ENCODE results near the gene P2RX3.

Gene P2RX3

DNA sequence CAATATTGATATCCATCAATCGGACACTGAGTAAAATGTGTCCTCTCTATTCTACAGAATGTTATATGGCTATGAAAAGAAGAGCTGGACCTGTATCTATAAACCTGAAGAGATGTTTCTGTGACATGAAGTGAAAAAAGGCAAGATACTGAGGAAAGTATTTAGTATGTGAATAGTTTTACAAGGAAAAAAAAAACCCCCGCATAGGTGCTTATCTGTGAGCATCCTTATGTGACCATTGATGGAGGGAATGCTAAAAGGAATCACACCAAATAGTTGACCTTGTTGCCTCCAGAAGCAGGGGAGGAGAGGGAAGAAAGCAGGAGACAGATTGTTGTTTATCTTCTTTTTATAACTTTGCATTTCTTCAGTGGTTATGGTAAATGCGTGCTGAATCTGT is 53.0 kb downstream of the P2RX3 start:
- H3K4me3 ChIP-seq (ENCODE audit: low read depth, low read length), result no peak overlapping the region
- ChIA-PET POLR2A (no interaction called here), CTCF (no interaction called here)
- no peak for TF ChIP-seq ZNF324 (tag by site-specific recombination; IDR thresholded peaks at IDR 0.05)
- no peak for TF ChIP-seq KLF10 (tag by site-specific recombination; IDR thresholded peaks at IDR 0.05)
- TF ChIP-seq, protein P1, sequence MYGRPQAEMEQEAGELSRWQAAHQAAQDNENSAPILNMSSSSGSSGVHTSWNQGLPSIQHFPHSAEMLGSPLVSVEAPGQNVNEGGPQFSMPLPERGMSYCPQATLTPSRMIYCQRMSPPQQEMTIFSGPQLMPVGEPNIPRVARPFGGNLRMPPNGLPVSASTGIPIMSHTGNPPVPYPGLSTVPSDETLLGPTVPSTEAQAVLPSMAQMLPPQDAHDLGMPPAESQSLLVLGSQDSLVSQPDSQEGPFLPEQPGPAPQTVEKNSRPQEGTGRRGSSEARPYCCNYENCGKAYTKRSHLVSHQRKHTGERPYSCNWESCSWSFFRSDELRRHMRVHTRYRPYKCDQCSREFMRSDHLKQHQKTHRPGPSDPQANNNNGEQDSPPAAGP (tag by site-specific recombination; IDR thresholded peaks at IDR 0.05), result no peak
- no peak for TF ChIP-seq ZNF133 (tag by site-specific recombination; IDR thresholded peaks at IDR 0.05)
- TF ChIP-seq ZSCAN16 (tag by site-specific recombination; IDR thresholded peaks at IDR 0.05), result no peak
- no peak for TF ChIP-seq ZNF843 (tag by site-specific recombination; IDR thresholded peaks at IDR 0.05)
- no peak for TF ChIP-seq ZNF707 (tag by site-specific recombination; IDR thresholded peaks at IDR 0.05)
- TF ChIP-seq SCRT2 (tag by site-specific recombination; IDR thresholded peaks at IDR 0.05), result no peak
- no peaks in the 10 kb centered on the region for H3K4me1 ChIP-seq (ENCODE audit: control insufficient read depth, insufficient read depth, low read length)
- H3K9me3 ChIP-seq (ENCODE audit: control insufficient read depth, insufficient read depth, low read depth, low read length), result no peaks in the 10 kb centered on the region
- H3K27ac ChIP-seq (ENCODE audit: extremely low read depth, low read depth, low read length), result no peak overlapping the region
- no peaks in the 10 kb centered on the region for H3K36me3 ChIP-seq (ENCODE audit: control insufficient read depth in 2 of 2, insufficient read depth in 1 of 2, low read length in 2 of 2)

DNA sequence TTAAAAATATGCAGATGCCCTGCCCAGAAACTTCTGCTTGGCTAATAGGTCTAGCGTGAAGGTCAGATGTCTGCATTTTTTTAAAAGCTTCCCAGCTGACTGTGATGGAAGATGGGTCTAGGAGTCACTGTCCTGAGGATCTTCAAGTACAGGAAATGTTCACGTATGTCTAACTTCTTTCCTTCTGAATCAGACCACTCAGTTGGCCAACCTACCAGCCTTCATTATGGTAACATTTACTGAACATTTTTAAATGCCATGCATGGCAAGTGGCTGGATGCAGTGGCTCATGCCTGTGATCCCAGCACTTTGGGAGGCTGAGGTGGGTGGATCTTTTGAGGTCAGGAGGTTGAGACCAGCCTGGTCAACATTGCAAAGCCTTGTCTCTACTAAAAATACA is 53.4 kb downstream of the P2RX3 start:
- H3K4me3 ChIP-seq (ENCODE audit: low read depth, low read length), result no peak overlapping the region
- TF ChIP-seq, protein P2, sequence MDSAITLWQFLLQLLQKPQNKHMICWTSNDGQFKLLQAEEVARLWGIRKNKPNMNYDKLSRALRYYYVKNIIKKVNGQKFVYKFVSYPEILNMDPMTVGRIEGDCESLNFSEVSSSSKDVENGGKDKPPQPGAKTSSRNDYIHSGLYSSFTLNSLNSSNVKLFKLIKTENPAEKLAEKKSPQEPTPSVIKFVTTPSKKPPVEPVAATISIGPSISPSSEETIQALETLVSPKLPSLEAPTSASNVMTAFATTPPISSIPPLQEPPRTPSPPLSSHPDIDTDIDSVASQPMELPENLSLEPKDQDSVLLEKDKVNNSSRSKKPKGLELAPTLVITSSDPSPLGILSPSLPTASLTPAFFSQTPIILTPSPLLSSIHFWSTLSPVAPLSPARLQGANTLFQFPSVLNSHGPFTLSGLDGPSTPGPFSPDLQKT (IDR thresholded peaks at IDR 0.05; ENCODE audit: borderline replicate concordance, low read depth, low read length), result no peak
- no peak for TF ChIP-seq KLF1 (tag by site-specific recombination; IDR thresholded peaks at IDR 0.05)
- TF ChIP-seq, protein P3, sequence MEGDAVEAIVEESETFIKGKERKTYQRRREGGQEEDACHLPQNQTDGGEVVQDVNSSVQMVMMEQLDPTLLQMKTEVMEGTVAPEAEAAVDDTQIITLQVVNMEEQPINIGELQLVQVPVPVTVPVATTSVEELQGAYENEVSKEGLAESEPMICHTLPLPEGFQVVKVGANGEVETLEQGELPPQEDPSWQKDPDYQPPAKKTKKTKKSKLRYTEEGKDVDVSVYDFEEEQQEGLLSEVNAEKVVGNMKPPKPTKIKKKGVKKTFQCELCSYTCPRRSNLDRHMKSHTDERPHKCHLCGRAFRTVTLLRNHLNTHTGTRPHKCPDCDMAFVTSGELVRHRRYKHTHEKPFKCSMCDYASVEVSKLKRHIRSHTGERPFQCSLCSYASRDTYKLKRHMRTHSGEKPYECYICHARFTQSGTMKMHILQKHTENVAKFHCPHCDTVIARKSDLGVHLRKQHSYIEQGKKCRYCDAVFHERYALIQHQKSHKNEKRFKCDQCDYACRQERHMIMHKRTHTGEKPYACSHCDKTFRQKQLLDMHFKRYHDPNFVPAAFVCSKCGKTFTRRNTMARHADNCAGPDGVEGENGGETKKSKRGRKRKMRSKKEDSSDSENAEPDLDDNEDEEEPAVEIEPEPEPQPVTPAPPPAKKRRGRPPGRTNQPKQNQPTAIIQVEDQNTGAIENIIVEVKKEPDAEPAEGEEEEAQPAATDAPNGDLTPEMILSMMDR (tag by site-specific recombination; IDR thresholded peaks at IDR 0.05), result no peak
- no peak for TF ChIP-seq ZNF529 (tag by site-specific recombination; IDR thresholded peaks at IDR 0.05; ENCODE audit: insufficient replicate concordance)
- no peak for TF ChIP-seq ZBTB17 (tag by site-specific recombination; IDR thresholded peaks at IDR 0.05)
- no peak for TF ChIP-seq ZSCAN23 (tag by site-specific recombination; IDR thresholded peaks at IDR 0.05)
- TF ChIP-seq, protein P4, sequence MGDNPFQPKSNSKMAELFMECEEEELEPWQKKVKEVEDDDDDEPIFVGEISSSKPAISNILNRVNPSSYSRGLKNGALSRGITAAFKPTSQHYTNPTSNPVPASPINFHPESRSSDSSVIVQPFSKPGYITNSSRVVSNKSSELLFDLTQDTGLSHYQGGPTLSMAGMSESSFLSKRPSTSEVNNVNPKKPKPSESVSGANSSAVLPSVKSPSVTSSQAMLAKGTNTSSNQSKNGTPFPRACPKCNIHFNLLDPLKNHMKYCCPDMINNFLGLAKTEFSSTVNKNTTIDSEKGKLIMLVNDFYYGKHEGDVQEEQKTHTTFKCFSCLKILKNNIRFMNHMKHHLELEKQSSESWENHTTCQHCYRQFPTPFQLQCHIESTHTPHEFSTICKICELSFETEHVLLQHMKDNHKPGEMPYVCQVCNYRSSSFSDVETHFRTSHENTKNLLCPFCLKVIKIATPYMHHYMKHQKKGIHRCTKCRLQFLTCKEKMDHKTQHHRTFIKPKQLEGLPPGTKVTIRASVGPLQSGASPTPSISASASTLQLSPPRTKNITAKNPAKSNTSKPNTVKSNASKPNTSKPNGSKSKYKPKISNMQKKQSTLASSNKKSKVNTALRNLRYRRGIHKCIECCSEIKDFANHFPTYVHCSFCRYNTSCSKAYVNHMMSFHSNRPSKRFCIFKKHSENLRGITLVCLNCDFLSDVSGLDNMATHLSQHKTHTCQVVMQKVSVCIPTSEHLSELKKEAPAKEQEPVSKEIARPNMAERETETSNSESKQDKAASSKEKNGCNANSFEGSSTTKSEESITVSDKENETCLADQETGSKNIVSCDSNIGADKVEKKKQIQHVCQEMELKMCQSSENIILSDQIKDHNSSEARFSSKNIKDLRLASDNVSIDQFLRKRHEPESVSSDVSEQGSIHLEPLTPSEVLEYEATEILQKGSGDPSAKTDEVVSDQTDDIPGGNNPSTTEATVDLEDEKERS (tag by site-specific recombination; IDR thresholded peaks at IDR 0.05), result no peak
- no peak for TF ChIP-seq ZNF121 (tag by site-specific recombination; IDR thresholded peaks at IDR 0.05)
- no peak for TF ChIP-seq ZNF37A (tag by site-specific recombination; IDR thresholded peaks at IDR 0.05)
- TF ChIP-seq ZNF350 (tag by site-specific recombination; IDR thresholded peaks at IDR 0.05), result no peak
- TF ChIP-seq ZBTB8A (tag by site-specific recombination; IDR thresholded peaks at IDR 0.05), result no peak
- CTCF ChIA-PET, result no interaction called here
- no peaks in the 10 kb centered on the region for H3K4me1 ChIP-seq (ENCODE audit: control insufficient read depth, insufficient read depth, low read length)
- no peaks in the 10 kb centered on the region for H3K36me3 ChIP-seq (ENCODE audit: control insufficient read depth in 2 of 2, insufficient read depth in 1 of 2, low read length in 2 of 2)
- H3K9me3 ChIP-seq (ENCODE audit: control insufficient read depth, insufficient read depth, low read depth, low read length), result no peaks in the 10 kb centered on the region
- POLR2A ChIA-PET, result no interaction called here
- H3K27ac ChIP-seq (ENCODE audit: extremely low read depth, low read depth, low read length), result no peak overlapping the region
